BLaER1 (cell line): ENCODE measurements around the gene ELOVL1.

Experiments used
- H3K27ac ChIP-seq: shearing (Covaris generic); formaldehyde crosslinking; 2 replicates; pipeline ENCODE4 v1.8.1; 2022
- H3K27me3 ChIP-seq: shearing (Covaris generic); formaldehyde crosslinking; 2 replicates; pipeline ENCODE4 v1.8.1; 2022
- H3K36me3 ChIP-seq: shearing (Covaris generic); formaldehyde crosslinking; 2 replicates; pipeline ENCODE4 v1.8.1; 2022
- H3K4me1 ChIP-seq: shearing (Covaris generic); formaldehyde crosslinking; 2 replicates; pipeline ENCODE4 v1.8.1; 2022
- H3K4me2 ChIP-seq: shearing (Covaris generic); formaldehyde crosslinking; 2 replicates; pipeline ENCODE4 v1.8.1; 2022
- H3K4me3 ChIP-seq: shearing (Covaris generic); formaldehyde crosslinking; 2 replicates; pipeline ENCODE4 v1.8.1; 2022
- H3K9ac ChIP-seq: shearing (Covaris generic); formaldehyde crosslinking; 2 replicates; pipeline ENCODE4 v1.8.1; 2022
- H3K9me3 ChIP-seq: shearing (Covaris generic); formaldehyde crosslinking; 2 replicates; pipeline ENCODE4 v1.8.1; 2022
- H4K20me1 ChIP-seq: shearing (Covaris generic); formaldehyde crosslinking; 2 replicates; pipeline ENCODE4 v1.8.1; 2022
- Cebpa-rat ChIP-seq: shearing (Covaris generic); IDR thresholded peaks from 2 replicates; pipeline ENCODE4 v1.8.1; 2022

The ELOVL1 gene

DNA sequence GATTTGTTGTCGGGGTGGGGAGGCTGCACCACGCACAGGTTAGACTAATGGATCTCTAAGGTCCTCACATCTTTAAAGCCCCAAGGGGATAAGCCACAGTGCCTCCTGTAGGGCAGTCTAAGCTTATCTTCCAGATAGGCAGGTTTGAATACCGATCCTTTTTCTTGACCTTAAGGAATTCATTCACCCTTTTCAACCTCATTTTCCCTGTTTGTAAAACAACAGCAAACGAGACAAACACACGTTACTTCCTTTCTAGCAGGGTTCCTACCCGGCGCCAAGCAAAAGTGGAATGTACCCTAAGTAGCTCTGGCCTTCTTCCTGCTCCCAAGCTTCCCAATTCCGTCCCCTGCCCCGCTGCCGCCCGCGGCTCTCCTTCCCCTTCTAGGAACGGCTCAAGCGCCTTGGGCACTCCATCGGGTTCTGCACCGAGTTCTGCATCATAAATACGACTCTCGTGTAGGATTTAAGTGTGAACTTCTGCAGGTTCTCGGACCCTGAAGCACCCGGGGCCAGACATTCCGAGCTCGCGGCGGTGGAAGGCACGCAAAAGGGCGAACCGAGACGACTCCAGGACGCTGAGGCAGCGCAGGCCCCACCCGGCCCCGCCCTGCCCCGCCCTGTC, 9.6 kb downstream of the ELOVL1 start:
- Histone ChIP-seq H3K27me3 (no peaks in the 10 kb centered on the region), H3K4me2 (peak overlapping the region; percentile 93), H3K9me3 (no peaks in the 10 kb centered on the region), H3K27ac (peak overlapping the region; percentile 87), H4K20me1 (peaks cover 38% of the 10 kb centered on the region), H3K4me1 (peaks cover 43% of the 10 kb centered on the region), H3K36me3 (peaks cover 37% of the 10 kb centered on the region), H3K4me3 (peak overlapping the region; percentile 82), H3K9ac (peak overlapping the region; percentile 94)
- no peak for TF ChIP-seq Cebpa-rat

DNA sequence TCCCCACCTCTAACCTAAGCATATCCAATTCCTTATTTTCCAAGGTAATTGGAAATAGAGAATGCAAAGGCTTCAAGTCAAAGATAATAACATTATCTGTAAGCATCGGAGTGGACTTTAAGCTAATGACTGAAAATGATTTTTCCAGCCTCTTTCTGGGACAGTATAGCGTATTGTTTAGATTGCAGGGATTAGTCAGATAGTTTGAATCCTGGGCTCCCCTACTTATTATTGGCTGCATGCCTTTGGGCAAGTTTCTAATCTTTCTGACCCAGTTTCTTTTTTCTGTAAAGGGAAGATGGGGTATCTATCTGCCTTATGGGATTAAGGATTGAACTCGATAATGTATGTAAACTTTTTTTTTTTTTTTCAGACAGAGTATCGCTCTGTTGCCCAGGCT, 10.6 kb downstream of the ELOVL1 start:
- H3K27me3 ChIP-seq = no peaks in the 10 kb centered on the region
- no peak overlapping the region for H3K27ac ChIP-seq
- no peaks in the 10 kb centered on the region for H3K9me3 ChIP-seq
- peaks cover 27% of the 10 kb centered on the region for H3K36me3 ChIP-seq
- TF ChIP-seq Cebpa-rat = no peak
- H3K4me2 ChIP-seq = peak overlapping the region; percentile 93; the same call in 1 of the 2 replicates
- H3K4me3 ChIP-seq = no peak overlapping the region
- no peak overlapping the region for H3K9ac ChIP-seq
- peaks cover 32% of the 10 kb centered on the region for H4K20me1 ChIP-seq
- H3K4me1 ChIP-seq = peaks cover 53% of the 10 kb centered on the region

DNA sequence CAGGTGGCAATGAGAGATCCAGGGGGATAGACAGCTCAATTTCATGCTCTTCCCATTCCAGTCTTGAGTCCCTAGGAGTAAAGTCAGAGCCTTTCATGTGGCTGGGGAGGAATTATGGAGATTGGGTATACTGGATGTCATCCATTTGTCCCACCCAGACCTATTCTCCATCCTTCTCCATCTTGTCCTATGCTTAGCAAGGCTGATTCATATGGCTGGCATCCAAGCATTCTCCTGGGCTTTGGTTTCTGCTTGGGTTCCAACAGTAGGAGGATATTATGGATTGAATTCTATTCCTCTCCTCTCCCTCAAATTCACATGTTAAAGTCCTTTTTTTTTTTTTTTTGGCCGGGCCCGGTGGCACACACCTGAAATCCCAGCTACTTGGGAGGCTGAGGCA, 12.9 kb downstream of the ELOVL1 start:
- no peaks in the 10 kb centered on the region for H3K9me3 ChIP-seq
- H3K4me3 ChIP-seq = no peak overlapping the region
- H3K9ac ChIP-seq = no peak overlapping the region
- no peaks in the 10 kb centered on the region for H3K27me3 ChIP-seq
- peaks cover 47% of the 10 kb centered on the region for H3K4me1 ChIP-seq
- no peak overlapping the region for H3K4me2 ChIP-seq
- no peak for TF ChIP-seq Cebpa-rat
- H4K20me1 ChIP-seq = peaks cover 10% of the 10 kb centered on the region
- no peak overlapping the region for H3K27ac ChIP-seq
- peaks cover 4% of the 10 kb centered on the region for H3K36me3 ChIP-seq

DNA sequence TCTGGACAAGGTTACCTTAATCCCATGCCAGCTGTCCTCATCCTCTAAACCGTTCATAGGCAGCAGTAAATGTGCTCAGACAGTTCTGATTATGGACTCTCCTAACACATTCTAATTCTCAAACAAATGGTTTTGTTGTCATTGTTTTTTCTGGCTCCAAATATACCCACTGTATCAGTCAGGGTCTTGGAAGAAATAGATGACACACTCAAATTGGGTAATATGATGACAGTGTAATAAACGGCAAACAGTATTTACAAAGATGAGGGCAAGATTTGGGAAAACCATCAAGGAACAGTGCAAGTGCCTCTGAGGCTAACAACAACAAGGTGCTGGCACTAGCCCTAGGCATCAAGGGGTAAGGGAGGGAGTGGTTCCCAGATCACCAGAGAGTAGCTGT, 13.3 kb downstream of the ELOVL1 start:
- Histone ChIP-seq H3K27ac (no peak overlapping the region), H3K27me3 (no peaks in the 10 kb centered on the region), H3K9me3 (no peaks in the 10 kb centered on the region), H4K20me1 (peaks cover 5% of the 10 kb centered on the region), H3K36me3 (no peaks in the 10 kb centered on the region), H3K4me1 (peaks cover 47% of the 10 kb centered on the region), H3K4me3 (no peak overlapping the region), H3K9ac (no peak overlapping the region), H3K4me2 (no peak overlapping the region)
- TF ChIP-seq Cebpa-rat = no peak

DNA sequence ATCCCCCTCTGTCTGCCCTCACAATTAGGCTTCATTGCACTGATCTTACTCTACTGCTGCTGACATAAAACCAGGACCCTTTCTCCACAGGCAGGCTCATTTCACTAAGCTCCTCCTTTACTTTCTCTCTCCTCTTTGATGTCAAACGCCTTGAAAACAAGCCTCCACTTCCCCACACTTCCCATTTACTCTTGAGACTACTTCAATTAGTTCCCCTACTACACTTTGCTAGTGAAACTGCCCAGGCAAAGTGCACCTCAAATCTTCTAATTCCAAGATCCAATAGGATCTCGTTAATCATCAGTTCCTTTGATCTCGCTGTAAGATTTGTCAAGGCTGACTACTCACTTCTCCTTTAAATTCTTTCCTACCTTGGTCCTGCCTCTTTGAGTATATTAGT, 14.9 kb downstream of the ELOVL1 start:
- H3K27ac ChIP-seq = 0 out of 2 replicates have a peak overlapping the region, but pooled peaks have one; percentile 14
- no peak overlapping the region for H3K4me3 ChIP-seq
- H3K4me2 ChIP-seq = peak overlapping the region; percentile 11; the same call in 1 of the 2 replicates
- no peaks in the 10 kb centered on the region for H3K9me3 ChIP-seq
- H3K36me3 ChIP-seq = no peaks in the 10 kb centered on the region
- H4K20me1 ChIP-seq = no peaks in the 10 kb centered on the region
- no peaks in the 10 kb centered on the region for H3K27me3 ChIP-seq
- TF ChIP-seq Cebpa-rat = no peak
- peaks cover 43% of the 10 kb centered on the region for H3K4me1 ChIP-seq
- H3K9ac ChIP-seq = no peak overlapping the region

DNA sequence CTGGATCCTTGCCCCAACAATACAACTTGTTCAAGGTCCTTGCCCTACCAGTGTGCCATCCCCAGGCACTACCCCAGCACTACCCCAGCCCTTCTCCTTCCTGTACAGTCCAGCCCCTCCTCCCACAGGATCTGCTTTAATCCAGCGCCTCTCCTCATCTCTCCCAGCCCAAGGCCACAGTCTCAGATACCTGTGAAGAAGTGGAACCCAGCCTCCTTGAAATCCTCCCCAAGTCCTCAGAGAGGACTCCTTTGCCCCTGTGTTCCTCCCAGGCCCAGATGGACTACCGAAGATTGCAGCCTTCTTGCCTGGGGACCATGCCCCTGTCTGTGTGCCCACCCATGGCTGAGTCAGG, 15.5 kb downstream of the ELOVL1 start:
- Histone ChIP-seq H3K4me1 (peaks cover 37% of the 10 kb centered on the region), H3K27ac (0 out of 2 replicates have a peak overlapping the region, but pooled peaks have one; percentile 14), H3K9ac (0 out of 2 replicates have a peak overlapping the region, but pooled peaks have one; percentile 4), H3K36me3 (no peaks in the 10 kb centered on the region), H3K9me3 (no peaks in the 10 kb centered on the region), H3K27me3 (no peaks in the 10 kb centered on the region), H4K20me1 (no peaks in the 10 kb centered on the region), H3K4me3 (no peak overlapping the region), H3K4me2 (peak overlapping the region; percentile 11; the same call in 1 of the 2 replicates)
- no peak for TF ChIP-seq Cebpa-rat

DNA sequence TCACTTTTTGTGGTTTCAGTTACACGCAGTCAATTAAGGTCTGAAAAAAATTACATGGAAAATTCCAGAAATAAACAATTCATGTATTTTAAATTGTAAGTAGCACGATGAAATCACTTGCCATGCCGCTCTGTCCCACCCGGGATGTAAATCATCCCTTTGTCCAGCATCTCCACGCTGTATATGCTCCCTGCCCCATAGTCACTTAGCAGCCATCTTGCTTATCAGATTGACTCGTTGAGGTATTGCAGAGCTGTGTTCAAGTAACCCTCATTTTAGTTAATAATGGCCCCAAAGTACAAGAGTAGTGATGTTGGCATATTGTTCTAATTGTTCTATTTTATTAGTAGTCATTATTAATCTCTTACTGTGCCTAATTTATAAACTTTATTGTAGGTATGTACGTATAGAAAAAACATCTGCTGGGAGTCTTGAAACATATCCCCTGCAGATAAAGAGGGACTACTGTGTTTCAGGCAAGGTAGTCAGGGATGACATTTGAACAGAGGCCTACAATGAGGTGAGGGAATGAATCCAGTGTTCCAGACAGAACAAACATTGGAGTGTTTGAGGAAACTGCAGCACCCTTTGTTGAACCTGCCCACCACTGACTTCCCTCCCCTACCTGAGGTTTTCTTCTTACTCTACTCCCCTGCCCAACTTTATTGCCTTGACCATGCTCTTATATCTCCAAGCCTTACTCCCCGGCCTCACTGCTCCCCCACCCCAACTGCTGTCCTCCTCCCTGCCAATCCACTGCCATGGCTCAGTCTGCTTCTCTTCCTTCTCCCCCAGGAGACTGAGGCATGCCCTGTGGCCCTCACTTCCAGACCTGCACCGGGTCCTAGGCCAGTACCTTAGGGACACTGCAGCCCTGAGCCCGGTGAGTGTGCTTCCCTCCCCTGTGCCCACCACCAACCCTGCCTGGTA, 16.1 kb downstream of the ELOVL1 start:
- no peak for TF ChIP-seq Cebpa-rat
- no peaks in the 10 kb centered on the region for H4K20me1 ChIP-seq
- H3K36me3 ChIP-seq = no peaks in the 10 kb centered on the region
- no peaks in the 10 kb centered on the region for H3K9me3 ChIP-seq
- no peak overlapping the region for H3K4me2 ChIP-seq
- no peaks in the 10 kb centered on the region for H3K27me3 ChIP-seq
- H3K9ac ChIP-seq = 0 out of 2 replicates have a peak overlapping the region, but pooled peaks have one; percentile 4
- H3K4me1 ChIP-seq = peaks cover 35% of the 10 kb centered on the region
- 0 out of 2 replicates have a peak overlapping the region, but pooled peaks have one; percentile 14 for H3K27ac ChIP-seq
- no peak overlapping the region for H3K4me3 ChIP-seq

DNA sequence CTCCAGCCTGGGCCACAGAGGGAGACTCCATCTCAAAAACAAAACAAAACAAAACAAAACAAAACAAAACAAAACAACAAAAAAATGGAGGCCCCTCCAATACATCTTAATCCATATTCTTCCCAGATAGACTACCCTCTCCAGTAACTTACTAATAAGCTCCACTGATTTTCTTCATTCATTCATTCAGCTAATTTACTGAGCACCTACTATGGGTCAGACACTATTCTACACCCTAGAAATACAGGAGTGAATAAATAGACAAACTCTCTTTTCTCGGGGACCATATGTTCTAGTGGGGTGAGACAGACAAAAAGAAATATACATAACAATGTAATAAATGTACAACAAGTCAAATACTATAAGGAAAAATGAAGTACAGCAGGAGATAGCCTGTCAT, 16.8 kb downstream of the ELOVL1 start:
- Histone ChIP-seq H3K9ac (no peak overlapping the region), H3K36me3 (no peaks in the 10 kb centered on the region), H3K27ac (no peak overlapping the region), H3K9me3 (no peaks in the 10 kb centered on the region), H3K4me3 (no peak overlapping the region), H3K4me1 (peaks cover 35% of the 10 kb centered on the region), H3K27me3 (no peaks in the 10 kb centered on the region), H4K20me1 (no peaks in the 10 kb centered on the region), H3K4me2 (no peak overlapping the region)
- TF ChIP-seq Cebpa-rat = no peak

DNA sequence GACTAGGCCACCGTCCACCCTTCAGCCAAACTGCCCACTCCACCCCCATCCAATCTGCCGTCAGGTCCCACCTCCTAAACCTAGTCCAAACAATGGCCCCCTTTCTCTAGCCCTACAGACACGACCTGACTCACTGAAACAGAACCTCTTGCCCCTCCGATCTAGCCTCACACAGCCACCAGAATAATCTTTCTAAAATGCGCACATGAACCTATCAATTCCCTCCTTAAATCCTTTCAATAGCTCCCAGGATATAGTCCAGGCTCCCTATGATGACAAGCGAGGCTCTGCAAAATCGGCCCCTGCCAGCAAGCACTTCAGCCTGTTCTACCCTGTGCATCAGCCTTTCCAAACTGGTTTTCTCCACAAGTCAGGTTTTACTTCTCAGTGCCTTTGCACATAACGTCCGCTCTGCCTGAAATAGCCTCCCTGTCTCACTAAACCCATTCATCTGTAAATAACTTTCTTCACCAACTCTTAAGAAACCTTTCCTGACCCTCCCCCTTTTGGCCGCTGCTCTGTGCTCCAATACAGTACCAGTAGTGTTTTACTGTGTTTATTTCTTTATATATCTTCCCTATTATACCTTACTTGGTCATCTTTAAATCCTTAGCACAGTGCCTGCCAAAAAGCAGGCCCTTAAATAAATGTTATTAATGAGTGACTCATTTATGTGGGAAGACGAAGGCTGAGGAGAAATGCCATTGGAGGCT, 18.1 kb downstream of the ELOVL1 start:
- H3K27me3 ChIP-seq = no peaks in the 10 kb centered on the region

More for the DNA sequence above, 18.1 kb downstream of the ELOVL1 start:
- no peak for TF ChIP-seq Cebpa-rat
- Histone ChIP-seq H3K27ac (peak overlapping the region; percentile 79), H4K20me1 (no peaks in the 10 kb centered on the region), H3K36me3 (no peaks in the 10 kb centered on the region), H3K9ac (peak overlapping the region; percentile 69), H3K4me3 (peak overlapping the region; percentile 68), H3K4me1 (peaks cover 35% of the 10 kb centered on the region), H3K4me2 (peak overlapping the region; percentile 87), H3K9me3 (no peaks in the 10 kb centered on the region)
